ENCODE results near the gene GABPB1. TPM values are rescaled to one million over a fixed set of nuclear protein-coding genes. Genes with fewer than 3 reads are reported as not detected.

GABPB1 gene
- total RNA-seq, 2 donors from 2014 or later, result 13.0 to 27.8 TPM

GRCh38 chr15:50267577-50267976 lies 87.4 kb downstream of the GABPB1 start:
- Histone ChIP-seq H3K4me3 (no peak overlapping the region), H3K27ac (no peak overlapping the region), H3K9me3 (no peaks in the 10 kb centered on the region), H3K4me1 (ENCODE audit: control insufficient read depth in 1 of 2, low read depth in 2 of 2) (no peaks in the 10 kb centered on the region), H3K27me3 (replicated peaks; ENCODE audit: insufficient read depth) (no peaks in the 10 kb centered on the region), H3K36me3 (no peaks in the 10 kb centered on the region)
- ATAC-seq (ENCODE audit: insufficient number of reproducible peaks, low FRiP score, low read depth), result no peak
- DNase-seq (ENCODE audit: low spot score), result no peak
- no peak for TF ChIP-seq CTCF (IDR thresholded peaks at IDR 0.05)

- no peak for TF ChIP-seq CTCF (IDR thresholded peaks at IDR 0.05)
- no peaks in the 10 kb centered on the region for H3K4me1 ChIP-seq (ENCODE audit: control insufficient read depth in 1 of 2, low read depth in 2 of 2)
- ATAC-seq (ENCODE audit: insufficient number of reproducible peaks, low FRiP score, low read depth) (no peak), DNase-seq (ENCODE audit: low spot score) (no peak)
- H3K9me3 ChIP-seq, result no peaks in the 10 kb centered on the region
- H3K27ac ChIP-seq, result no peak within 1 kb of the TSS
- H3K4me3 ChIP-seq, result no peak within 1 kb of the TSS
- H3K36me3 ChIP-seq, result no peaks in the 10 kb centered on the region
- H3K27me3 ChIP-seq (replicated peaks; ENCODE audit: insufficient read depth), result no peaks in the 10 kb centered on the region
Observed at GRCh38 chr15:50265620-50266019, 89.4 kb downstream of the GABPB1 start, which contains the start of gene HDC. TSS of gene HDC (minus strand) at chr15:50265726. CDS start at chr15:50265623, 103 bp downstream.

DNA sequence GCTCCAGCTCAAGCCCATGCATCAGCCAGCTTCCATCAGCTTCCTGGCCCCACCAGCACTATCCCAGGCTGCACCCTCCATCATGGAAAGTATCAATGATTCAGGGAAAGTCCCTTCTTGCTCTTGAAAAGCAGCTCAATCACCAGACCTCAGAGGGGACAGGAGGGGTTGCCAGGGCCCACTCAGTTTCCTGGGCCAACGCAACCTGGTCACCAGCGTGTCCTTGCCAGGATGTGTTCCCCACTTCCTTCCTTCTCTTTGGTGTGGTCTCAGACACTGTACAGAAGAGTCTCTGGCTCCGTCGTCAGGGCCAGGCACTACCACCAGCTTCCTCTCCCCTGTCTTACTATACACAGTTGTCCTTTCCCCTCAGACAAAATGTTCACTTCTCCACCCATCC lies 92.5 kb downstream of the GABPB1 start:
- Histone ChIP-seq H3K27me3 (replicated peaks; ENCODE audit: insufficient read depth) (no peaks in the 10 kb centered on the region), H3K36me3 (no peaks in the 10 kb centered on the region), H3K4me3 (no peak overlapping the region), H3K27ac (no peak overlapping the region), H3K4me1 (ENCODE audit: control insufficient read depth in 1 of 2, low read depth in 2 of 2) (no peaks in the 10 kb centered on the region), H3K9me3 (no peaks in the 10 kb centered on the region)
- ATAC-seq (ENCODE audit: insufficient number of reproducible peaks, low FRiP score, low read depth), result no peak
- no peak for DNase-seq (ENCODE audit: low spot score)
- TF ChIP-seq CTCF (IDR thresholded peaks at IDR 0.05), result no peak

- Histone ChIP-seq H3K36me3 (no peaks in the 10 kb centered on the region), H3K9me3 (no peaks in the 10 kb centered on the region), H3K4me3 (no peak overlapping the region), H3K27me3 (replicated peaks; ENCODE audit: insufficient read depth) (no peaks in the 10 kb centered on the region), H3K4me1 (ENCODE audit: control insufficient read depth in 1 of 2, low read depth in 2 of 2) (no peaks in the 10 kb centered on the region), H3K27ac (no peak overlapping the region)
- no peak for DNase-seq (ENCODE audit: low spot score)
- ATAC-seq (ENCODE audit: insufficient number of reproducible peaks, low FRiP score, low read depth), result no peak
- no peak for TF ChIP-seq CTCF (IDR thresholded peaks at IDR 0.05)
Observed at GRCh38 chr15:50261981-50262380, 93.0 kb downstream of the GABPB1 start.

GRCh38 chr15:50260969-50261496 lies 94.0 kb downstream of the GABPB1 start:
- TF ChIP-seq CTCF (IDR thresholded peaks at IDR 0.05), result no peak
- no peak for DNase-seq (ENCODE audit: low spot score)
- no peak for ATAC-seq (ENCODE audit: insufficient number of reproducible peaks, low FRiP score, low read depth)
- H3K4me3 ChIP-seq, result no peak overlapping the region
- no peaks in the 10 kb centered on the region for H3K9me3 ChIP-seq
- H3K27me3 ChIP-seq (replicated peaks; ENCODE audit: insufficient read depth), result no peaks in the 10 kb centered on the region
- H3K4me1 ChIP-seq (ENCODE audit: control insufficient read depth in 1 of 2, low read depth in 2 of 2), result no peaks in the 10 kb centered on the region
- no peak overlapping the region for H3K27ac ChIP-seq
- H3K36me3 ChIP-seq, result no peaks in the 10 kb centered on the region

Data from thoracic aorta (tissue), 2 donors.